Stimulated activated CD8-positive, alpha-beta memory T cell treated with anti-CD3 and anti-CD28 coated beads, Interleukin-12 subunit alpha, Interleukin-12 subunit beta, amount 100 ng/mL, for 1 hour (primary cell): ENCODE results near the gene TLCD4.
"Not testable (repeated sequence)": the region's sequence is repeated elsewhere in the genome, so short reads cannot be mapped to it uniquely, and the experiment has no call there.

Experiments
- DNase-seq: peaks from one replicate; pipeline ENCODE4 v3.0.0-alpha.2; 2020; ENCODE audit warnings: low read depth

TLCD4 gene

GRCh38 chr1:95154096-95154495, 36.9 kb downstream of the TLCD4 start:
- no peak for DNase-seq

GRCh38 chr1:95165569-95165968, 48.4 kb downstream of the TLCD4 start:
- DNase-seq = not testable (repeated sequence)
